Measurements from ENCODE around the gene KRTAP9-7.

KRTAP9-7 gene

DNA sequence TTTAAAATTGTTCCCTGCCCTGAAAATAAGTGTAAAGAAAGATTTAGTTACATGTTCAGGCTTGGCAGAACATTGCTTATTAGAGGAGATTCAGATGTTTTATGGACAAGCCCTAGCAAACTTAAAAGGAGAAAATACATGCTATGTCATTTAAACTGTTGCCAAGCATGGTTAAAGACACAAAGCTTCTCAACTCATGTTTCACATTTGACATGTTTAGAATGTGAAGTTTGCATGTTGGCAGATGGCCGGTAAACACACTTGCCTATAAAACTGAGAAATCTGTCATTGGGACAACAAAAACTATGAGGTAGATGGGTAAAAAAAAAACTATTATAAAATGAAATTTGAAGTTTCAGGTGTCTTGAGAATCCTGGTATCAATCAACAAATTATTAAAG, 21.3 kb downstream of the KRTAP9-7 start:
- Histone ChIP-seq H2AFZ (ENCODE audit: low read depth) (no peak overlapping the region), H3K79me2 (ENCODE audit: insufficient read depth, low read depth) (no peaks in the 10 kb centered on the region), H4K20me1 (ENCODE audit: insufficient read depth) (no peaks in the 10 kb centered on the region), H3K27me3 (ENCODE audit: insufficient read depth, low read depth) (no peaks in the 10 kb centered on the region), H3K27ac (no peak overlapping the region), H3K36me3 (ENCODE audit: insufficient read depth) (no peaks in the 10 kb centered on the region), H3K9ac (no peak overlapping the region), H3K4me1 (ENCODE audit: low read depth, poor library complexity, severe bottlenecking) (no peaks in the 10 kb centered on the region), H3K4me3 (IDR thresholded peaks at IDR 0.05; ENCODE audit: insufficient read depth, low read depth, low read length) (no peak overlapping the region), H3K4me2 (no peak overlapping the region)
- TF ChIP-seq, protein P1, sequence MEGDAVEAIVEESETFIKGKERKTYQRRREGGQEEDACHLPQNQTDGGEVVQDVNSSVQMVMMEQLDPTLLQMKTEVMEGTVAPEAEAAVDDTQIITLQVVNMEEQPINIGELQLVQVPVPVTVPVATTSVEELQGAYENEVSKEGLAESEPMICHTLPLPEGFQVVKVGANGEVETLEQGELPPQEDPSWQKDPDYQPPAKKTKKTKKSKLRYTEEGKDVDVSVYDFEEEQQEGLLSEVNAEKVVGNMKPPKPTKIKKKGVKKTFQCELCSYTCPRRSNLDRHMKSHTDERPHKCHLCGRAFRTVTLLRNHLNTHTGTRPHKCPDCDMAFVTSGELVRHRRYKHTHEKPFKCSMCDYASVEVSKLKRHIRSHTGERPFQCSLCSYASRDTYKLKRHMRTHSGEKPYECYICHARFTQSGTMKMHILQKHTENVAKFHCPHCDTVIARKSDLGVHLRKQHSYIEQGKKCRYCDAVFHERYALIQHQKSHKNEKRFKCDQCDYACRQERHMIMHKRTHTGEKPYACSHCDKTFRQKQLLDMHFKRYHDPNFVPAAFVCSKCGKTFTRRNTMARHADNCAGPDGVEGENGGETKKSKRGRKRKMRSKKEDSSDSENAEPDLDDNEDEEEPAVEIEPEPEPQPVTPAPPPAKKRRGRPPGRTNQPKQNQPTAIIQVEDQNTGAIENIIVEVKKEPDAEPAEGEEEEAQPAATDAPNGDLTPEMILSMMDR (conservative IDR thresholded peaks at IDR 0.05; ENCODE audit: low read depth, low read length) = no peak

DNA sequence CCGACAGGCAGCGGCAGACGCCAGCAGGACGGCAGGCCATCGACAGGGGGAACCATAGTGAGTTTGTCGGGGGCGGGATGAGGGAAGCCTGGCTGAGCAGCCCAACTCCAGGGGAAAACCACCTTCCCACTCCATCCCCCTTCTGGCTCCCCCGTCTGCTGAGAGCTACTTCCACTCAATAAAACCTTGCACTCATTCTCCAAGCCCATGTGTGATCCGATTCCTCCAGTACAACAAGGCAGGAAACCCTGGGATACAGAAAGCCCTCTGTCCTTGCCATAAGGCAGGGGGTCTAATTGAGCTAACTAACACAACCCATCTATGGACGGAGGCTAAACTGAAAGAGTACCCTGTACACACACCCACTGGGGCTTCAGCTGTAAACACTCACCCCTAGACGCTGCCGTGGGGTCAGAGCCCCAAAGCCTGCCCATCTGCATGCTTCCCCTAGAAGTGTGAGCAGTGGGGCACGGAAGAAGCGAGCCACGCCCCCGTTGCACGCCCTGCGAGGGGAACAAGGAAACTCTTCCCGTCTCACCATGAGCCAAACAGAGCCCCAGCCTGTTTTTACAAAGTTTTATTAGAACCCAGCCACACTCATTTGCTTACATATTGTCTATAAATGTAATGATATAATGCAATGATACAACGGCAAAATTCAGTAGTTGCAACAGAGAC, 23.1 kb downstream of the KRTAP9-7 start:
- H2AFZ ChIP-seq (ENCODE audit: low read depth) = no peak overlapping the region
- no peaks in the 10 kb centered on the region for H3K79me2 ChIP-seq (ENCODE audit: insufficient read depth, low read depth)
- H3K4me3 ChIP-seq (IDR thresholded peaks at IDR 0.05; ENCODE audit: insufficient read depth, low read depth, low read length) = no peak overlapping the region
- no peak overlapping the region for H3K9ac ChIP-seq
- no peaks in the 10 kb centered on the region for H3K36me3 ChIP-seq (ENCODE audit: insufficient read depth)
- no peaks in the 10 kb centered on the region for H3K27me3 ChIP-seq (ENCODE audit: insufficient read depth, low read depth)
- H3K4me1 ChIP-seq (ENCODE audit: low read depth, poor library complexity, severe bottlenecking) = no peaks in the 10 kb centered on the region
- H3K4me2 ChIP-seq = no peak overlapping the region
- H4K20me1 ChIP-seq (ENCODE audit: insufficient read depth) = no peaks in the 10 kb centered on the region
- no peak overlapping the region for H3K27ac ChIP-seq
- TF ChIP-seq, protein P1 (conservative IDR thresholded peaks at IDR 0.05; ENCODE audit: low read depth, low read length) = no peak

DNA sequence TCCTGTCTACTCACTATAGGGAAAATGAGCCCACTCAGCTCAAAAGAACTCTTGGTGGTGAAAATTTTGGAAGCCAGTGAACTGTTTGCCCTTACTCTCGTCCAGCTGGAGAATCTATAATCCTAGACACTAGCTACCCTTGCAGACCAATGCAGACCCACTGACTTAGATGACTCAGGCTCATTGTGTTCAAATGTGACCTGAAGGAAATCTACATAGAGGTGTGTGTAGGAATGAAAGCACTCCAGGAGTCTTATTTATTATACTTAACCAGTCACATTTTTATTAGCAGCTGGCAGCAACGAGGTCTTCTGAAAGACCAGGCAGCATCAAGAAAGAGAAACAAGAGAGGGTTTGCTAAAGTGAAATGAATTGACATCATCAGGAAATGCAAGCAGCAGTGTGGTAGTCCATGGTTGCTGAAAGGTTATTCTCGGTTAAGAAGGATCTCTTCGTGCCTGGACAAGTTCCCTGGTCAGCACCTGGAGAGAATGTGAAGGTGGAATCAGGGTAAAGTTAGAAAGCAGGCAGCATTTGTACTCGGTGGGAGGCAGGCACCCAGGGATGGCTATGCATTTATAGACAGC, 25.8 kb downstream of the KRTAP9-7 start:
- Histone ChIP-seq H3K4me1 (ENCODE audit: low read depth, poor library complexity, severe bottlenecking) (no peaks in the 10 kb centered on the region), H3K27me3 (ENCODE audit: insufficient read depth, low read depth) (no peaks in the 10 kb centered on the region), H3K79me2 (ENCODE audit: insufficient read depth, low read depth) (no peaks in the 10 kb centered on the region), H3K9ac (no peak overlapping the region), H3K4me3 (IDR thresholded peaks at IDR 0.05; ENCODE audit: insufficient read depth, low read depth, low read length) (no peak overlapping the region), H4K20me1 (ENCODE audit: insufficient read depth) (no peaks in the 10 kb centered on the region), H2AFZ (ENCODE audit: low read depth) (no peak overlapping the region), H3K36me3 (ENCODE audit: insufficient read depth) (no peaks in the 10 kb centered on the region), H3K4me2 (no peak overlapping the region), H3K27ac (no peak overlapping the region)
- TF ChIP-seq, protein P1 (conservative IDR thresholded peaks at IDR 0.05; ENCODE audit: low read depth, low read length) = no peak

DNA sequence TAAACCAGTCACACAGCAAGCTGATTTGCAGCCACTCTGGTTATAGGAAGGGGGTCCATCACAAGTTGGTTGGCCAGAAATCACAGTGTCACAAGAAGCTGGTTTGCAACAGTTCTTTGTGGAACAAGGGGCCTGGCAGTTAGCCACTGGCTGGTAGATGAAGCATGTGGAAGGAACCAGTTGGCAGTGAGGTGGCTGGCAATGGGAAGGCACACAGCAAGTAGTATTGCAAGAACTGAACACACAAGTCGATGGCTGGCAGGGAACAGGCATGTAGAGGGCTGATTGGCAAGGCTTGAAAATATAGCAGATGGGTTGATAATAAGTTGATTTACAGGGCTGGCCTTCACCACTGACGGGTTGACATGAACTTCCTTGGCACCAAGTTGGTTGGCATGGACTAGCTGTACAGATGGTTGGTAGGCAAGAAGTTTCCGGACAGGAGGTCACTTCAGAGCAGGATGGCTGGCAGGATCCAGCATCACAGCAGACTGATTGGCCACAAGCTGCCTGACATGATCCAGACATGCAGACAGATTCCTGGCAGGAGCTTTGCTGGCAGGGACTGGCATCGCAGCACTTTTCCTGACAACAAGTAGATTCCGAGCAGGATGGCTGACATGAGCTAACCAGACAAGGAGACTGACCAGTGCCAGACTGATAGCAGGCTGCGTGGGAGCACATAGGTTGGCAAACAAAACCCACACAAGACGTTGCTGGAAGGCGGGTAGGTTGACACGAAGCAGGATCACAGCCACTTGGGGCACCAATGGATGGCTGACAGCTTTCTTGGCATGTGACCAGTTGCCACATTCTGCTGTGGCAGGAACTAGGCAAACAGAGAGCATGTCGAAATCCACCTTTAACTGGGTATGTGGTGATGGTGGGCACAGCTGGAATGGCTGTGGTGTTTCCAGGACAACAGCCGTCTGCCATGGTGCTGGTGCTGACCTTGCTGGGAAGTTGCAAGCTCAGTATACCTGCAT, 26.7 kb downstream of the KRTAP9-7 start, which contains the start of gene KRTAP29-1:
KRTAP29-1 (minus strand) TSS at position 936 of the 986 bp plus-strand sequence; CDS start at position 936, 0 bp downstream.
- TF ChIP-seq, protein P1 (conservative IDR thresholded peaks at IDR 0.05; ENCODE audit: low read depth, low read length) = no peak
- H3K27me3 ChIP-seq (ENCODE audit: insufficient read depth, low read depth) = no peaks in the 10 kb centered on the region
- no peaks in the 10 kb centered on the region for H4K20me1 ChIP-seq (ENCODE audit: insufficient read depth)

More for the DNA sequence above, 26.7 kb downstream of the KRTAP9-7 start, which contains the start of gene KRTAP29-1:
- H3K4me1 ChIP-seq (ENCODE audit: low read depth, poor library complexity, severe bottlenecking) = no peaks in the 10 kb centered on the region
- no peak within 1 kb of the TSS for H3K27ac ChIP-seq
- no peak within 1 kb of the TSS for H3K4me3 ChIP-seq (IDR thresholded peaks at IDR 0.05; ENCODE audit: insufficient read depth, low read depth, low read length)
- no peaks in the 10 kb centered on the region for H3K36me3 ChIP-seq (ENCODE audit: insufficient read depth)
- no peaks in the 10 kb centered on the region for H3K79me2 ChIP-seq (ENCODE audit: insufficient read depth, low read depth)
- no peak within 1 kb of the TSS for H3K9ac ChIP-seq
- H3K4me2 ChIP-seq = no peak within 1 kb of the TSS
- H2AFZ ChIP-seq (ENCODE audit: low read depth) = no peak within 1 kb of the TSS
